Right lobe of liver (tissue), 4 donors: ENCODE data around the gene FAIM2.

ENCODE experiments used
- POLR2A ChIP-seq: fragments of 450-650 bp; IDR thresholded peaks from one replicate; pipeline ENCODE4 v1.6.1; 2017; ENCODE audit warnings: antibody characterized with exemption, mild to moderate bottlenecking
- TF ChIP-seq, protein P1 (sequence below), 4 donors: fragments of 200-600 bp in 3 of 4; fragments of 450-650 bp in 1 of 4; IDR thresholded peaks; one replicate each; pipeline versions ENCODE4 v1.5.1 to v1.8.0; 2016 to 2022; ENCODE audit warnings: antibody characterized with exemption in 4 of 4, mild to moderate bottlenecking in 2 of 4
- donor health status: DM: no; HTN: no; CAD: no.
- donor health status: DM: no; HTN: no; CAD: no.
- donor health status: DM: no; HTN: yes; CAD: no.

GRCh38 chr12:49827051-49827400 is 76.7 kb downstream of the FAIM2 start:
- TF ChIP-seq, protein P1, sequence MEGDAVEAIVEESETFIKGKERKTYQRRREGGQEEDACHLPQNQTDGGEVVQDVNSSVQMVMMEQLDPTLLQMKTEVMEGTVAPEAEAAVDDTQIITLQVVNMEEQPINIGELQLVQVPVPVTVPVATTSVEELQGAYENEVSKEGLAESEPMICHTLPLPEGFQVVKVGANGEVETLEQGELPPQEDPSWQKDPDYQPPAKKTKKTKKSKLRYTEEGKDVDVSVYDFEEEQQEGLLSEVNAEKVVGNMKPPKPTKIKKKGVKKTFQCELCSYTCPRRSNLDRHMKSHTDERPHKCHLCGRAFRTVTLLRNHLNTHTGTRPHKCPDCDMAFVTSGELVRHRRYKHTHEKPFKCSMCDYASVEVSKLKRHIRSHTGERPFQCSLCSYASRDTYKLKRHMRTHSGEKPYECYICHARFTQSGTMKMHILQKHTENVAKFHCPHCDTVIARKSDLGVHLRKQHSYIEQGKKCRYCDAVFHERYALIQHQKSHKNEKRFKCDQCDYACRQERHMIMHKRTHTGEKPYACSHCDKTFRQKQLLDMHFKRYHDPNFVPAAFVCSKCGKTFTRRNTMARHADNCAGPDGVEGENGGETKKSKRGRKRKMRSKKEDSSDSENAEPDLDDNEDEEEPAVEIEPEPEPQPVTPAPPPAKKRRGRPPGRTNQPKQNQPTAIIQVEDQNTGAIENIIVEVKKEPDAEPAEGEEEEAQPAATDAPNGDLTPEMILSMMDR (IDR thresholded peaks at IDR 0.05) = no peak
- TF ChIP-seq POLR2A = no peak
